Thoracic aorta (tissue), 2 donors: ENCODE measurements around the gene EPHA4. TPM values are rescaled to one million over a fixed set of nuclear protein-coding genes. Genes with fewer than 3 reads are reported as not detected.

ENCODE experiments used
- ATAC-seq: fragments of 150-250 bp; one replicate; pipeline ENCODE4 v1.8.0; 2017; ENCODE audit warnings: low read depth; ENCODE audit not compliant: insufficient number of reproducible peaks, low FRiP score
- DNase-seq: peaks from one replicate; pipeline ENCODE4 v3.0.0-alpha.2; 2020; ENCODE audit warnings: low spot score
- H3K27ac ChIP-seq, 2 donors: fragments of 200-600 bp; sonication (generic); 1 replicate in 1 of 2; 2 replicates in 1 of 2; pipeline ENCODE4 v1.5.1; 2016; ENCODE audit warnings: mild to moderate bottlenecking in 2 of 2, moderate library complexity in 2 of 2
- H3K27me3 ChIP-seq: fragments of 200-600 bp; sonication (generic); replicated peaks from 2 replicates; pipeline ENCODE4 v1.6.0; 2016; ENCODE audit warnings: mild to moderate bottlenecking; ENCODE audit not compliant: insufficient read depth
- H3K36me3 ChIP-seq: fragments of 200-600 bp; sonication (generic); one replicate; pipeline ENCODE4 v1.5.1; 2016
- H3K4me1 ChIP-seq, 2 donors: fragments of 200-600 bp; sonication (generic); 1 replicate in 1 of 2; 2 replicates in 1 of 2; pipeline versions ENCODE4 v1.5.1 to v1.6.0; 2016; ENCODE audit warnings: low read depth in 2 of 2, mild to moderate bottlenecking in 1 of 2; ENCODE audit not compliant: control insufficient read depth in 1 of 2
- H3K4me3 ChIP-seq: fragments of 200-600 bp; sonication (generic); 2 replicates; pipeline ENCODE4 v1.5.1; 2016; ENCODE audit warnings: mild to moderate bottlenecking
- H3K9me3 ChIP-seq: fragments of 200-600 bp; sonication (generic); 2 replicates; pipeline ENCODE4 v1.5.1; 2016
- total RNA-seq, 2 donors: library from RNA; depleted of rRNA; stranded (reverse); fragments of >200 nt; gene quantifications; one replicate each; pipeline versions ENCODE4 v1.1.0 to v1.2.3, GENCODE V29; 2016
- TF ChIP-seq, protein P1 (sequence below): fragments of 200-600 bp; sonication (generic); IDR thresholded peaks from one replicate; pipeline ENCODE4 v1.5.1; 2019; ENCODE audit warnings: antibody characterized with exemption

EPHA4 gene
- total RNA-seq, 2 donors from 2014 or later: 20.4 to 53.3 TPM

DNA sequence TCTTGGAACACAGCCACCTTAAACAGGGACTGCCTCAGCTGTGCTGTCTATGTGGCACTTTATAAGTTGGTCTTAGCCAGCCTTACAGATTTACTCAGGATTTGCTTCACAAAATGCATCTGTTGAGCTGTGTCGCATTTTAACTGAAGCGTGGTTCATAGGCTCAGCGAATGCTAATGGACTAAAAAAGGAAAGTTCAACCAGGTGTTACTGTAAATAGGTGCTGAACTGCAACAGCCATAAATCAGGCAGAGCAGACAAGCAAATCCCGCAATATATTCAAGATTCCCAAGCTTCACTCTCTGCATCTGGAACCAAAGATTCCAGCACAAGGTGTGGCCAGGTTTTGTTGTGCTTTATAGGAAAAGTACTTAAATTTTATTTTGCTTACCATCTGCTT lies 130.0 kb downstream of the EPHA4 start:
- no peak overlapping the region for H3K27ac ChIP-seq
- TF ChIP-seq, protein P1, sequence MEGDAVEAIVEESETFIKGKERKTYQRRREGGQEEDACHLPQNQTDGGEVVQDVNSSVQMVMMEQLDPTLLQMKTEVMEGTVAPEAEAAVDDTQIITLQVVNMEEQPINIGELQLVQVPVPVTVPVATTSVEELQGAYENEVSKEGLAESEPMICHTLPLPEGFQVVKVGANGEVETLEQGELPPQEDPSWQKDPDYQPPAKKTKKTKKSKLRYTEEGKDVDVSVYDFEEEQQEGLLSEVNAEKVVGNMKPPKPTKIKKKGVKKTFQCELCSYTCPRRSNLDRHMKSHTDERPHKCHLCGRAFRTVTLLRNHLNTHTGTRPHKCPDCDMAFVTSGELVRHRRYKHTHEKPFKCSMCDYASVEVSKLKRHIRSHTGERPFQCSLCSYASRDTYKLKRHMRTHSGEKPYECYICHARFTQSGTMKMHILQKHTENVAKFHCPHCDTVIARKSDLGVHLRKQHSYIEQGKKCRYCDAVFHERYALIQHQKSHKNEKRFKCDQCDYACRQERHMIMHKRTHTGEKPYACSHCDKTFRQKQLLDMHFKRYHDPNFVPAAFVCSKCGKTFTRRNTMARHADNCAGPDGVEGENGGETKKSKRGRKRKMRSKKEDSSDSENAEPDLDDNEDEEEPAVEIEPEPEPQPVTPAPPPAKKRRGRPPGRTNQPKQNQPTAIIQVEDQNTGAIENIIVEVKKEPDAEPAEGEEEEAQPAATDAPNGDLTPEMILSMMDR: no peak
- no peaks in the 10 kb centered on the region for H3K27me3 ChIP-seq
- peaks cover 4 to 28% of the 10 kb centered on the region in 2 donors for H3K4me1 ChIP-seq
- DNase-seq (no peak), ATAC-seq (no peak)
- no peak overlapping the region for H3K4me3 ChIP-seq
- no peaks in the 10 kb centered on the region for H3K9me3 ChIP-seq
- H3K36me3 ChIP-seq: peaks cover 16% of the 10 kb centered on the region

DNA sequence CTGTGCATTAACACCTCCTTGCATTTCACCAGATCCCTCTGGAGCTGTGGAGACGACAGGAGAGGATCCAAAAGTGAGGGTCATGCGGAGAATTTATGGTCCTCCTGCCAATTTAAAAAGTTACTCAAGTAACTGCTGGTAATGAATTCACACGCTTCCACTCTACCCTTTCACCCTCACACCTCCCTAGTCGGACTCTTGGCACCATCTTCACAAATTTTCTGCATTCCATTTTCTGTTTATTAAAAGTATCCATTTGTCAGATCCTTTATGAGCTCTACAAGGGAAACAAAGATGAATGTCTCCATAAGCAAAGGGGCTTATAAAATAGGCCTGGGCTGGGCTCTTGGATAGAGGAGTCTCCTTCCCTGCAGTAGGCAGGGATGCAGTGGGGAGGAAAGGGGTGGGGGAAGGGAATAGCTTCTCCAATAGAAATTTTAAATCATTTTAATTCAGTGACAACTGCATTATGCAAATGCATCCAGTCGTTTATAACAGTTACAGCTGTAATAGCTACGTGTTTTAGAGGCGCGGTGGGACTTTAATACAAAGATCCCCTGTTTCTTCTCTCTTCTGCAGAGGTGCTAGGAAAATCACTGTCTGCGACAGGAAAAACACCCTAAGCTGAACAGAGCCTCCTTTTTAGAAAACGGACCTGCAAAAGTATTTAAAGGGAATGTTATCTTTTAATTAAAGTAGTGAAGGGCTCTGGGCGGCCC lies 132.2 kb downstream of the EPHA4 start:
- Histone ChIP-seq H3K27ac (no peak overlapping the region), H3K36me3 (peaks cover 19% of the 10 kb centered on the region), H3K27me3 (no peaks in the 10 kb centered on the region), H3K4me1 (peaks cover 4 to 26% of the 10 kb centered on the region in 2 donors), H3K4me3 (no peak overlapping the region), H3K9me3 (no peaks in the 10 kb centered on the region)
- ATAC-seq: no peak
- no peak for DNase-seq
- TF ChIP-seq, protein P1: no peak

DNA sequence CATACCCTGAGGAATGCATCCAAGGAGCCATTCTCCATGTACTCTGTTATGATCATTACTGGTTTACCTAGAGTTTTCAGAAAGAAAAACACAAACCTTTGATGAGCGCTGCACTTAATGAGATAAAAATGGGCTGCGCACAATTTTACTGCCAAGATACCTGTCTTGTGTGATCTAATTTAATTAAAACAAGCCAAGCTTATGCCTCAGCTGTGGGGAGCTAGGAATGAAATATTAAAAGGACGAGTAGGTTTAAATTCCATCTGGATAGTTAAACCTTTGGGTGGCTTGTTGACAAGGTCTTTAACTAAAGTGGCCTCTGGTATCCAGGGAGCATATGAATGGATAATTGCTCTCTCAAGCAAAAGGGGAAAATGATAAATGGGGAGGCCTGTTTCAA lies 135.0 kb downstream of the EPHA4 start:
- Histone ChIP-seq H3K36me3 (peaks cover 15% of the 10 kb centered on the region), H3K9me3 (no peaks in the 10 kb centered on the region), H3K27ac (no peak overlapping the region), H3K27me3 (no peaks in the 10 kb centered on the region), H3K4me1 (peaks cover 0 to 9% of the 10 kb centered on the region in 2 donors), H3K4me3 (no peak overlapping the region)
- TF ChIP-seq, protein P1: no peak
- DNase-seq (no peak), ATAC-seq (no peak)

DNA sequence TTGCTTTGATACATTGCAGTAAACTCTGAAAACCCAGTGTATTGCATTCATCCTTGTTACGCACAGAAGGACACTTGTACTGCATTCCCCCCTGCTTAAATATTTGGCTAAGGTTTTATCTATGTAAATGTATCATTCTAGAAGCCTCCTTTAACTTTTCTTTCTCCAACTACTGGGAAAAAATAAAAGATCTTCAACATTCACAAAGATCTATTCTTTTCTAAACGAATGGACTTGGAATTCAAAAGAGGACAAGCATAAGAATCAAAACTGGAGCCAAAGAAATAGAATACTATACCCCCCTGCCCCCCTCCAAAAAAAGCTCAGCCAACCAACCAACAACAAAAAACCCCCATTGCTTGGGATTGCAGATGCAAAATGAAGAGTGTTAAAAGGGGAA lies 136.9 kb downstream of the EPHA4 start:
- no peak overlapping the region for H3K4me3 ChIP-seq
- no peaks in the 10 kb centered on the region for H3K9me3 ChIP-seq
- peaks cover 6% of the 10 kb centered on the region for H3K36me3 ChIP-seq
- no peak for DNase-seq
- no peak for ATAC-seq
- no peaks in the 10 kb centered on the region for H3K27me3 ChIP-seq
- TF ChIP-seq, protein P1: no peak
- peaks cover 0 to 12% of the 10 kb centered on the region in 2 donors for H3K4me1 ChIP-seq
- no peak overlapping the region for H3K27ac ChIP-seq

DNA sequence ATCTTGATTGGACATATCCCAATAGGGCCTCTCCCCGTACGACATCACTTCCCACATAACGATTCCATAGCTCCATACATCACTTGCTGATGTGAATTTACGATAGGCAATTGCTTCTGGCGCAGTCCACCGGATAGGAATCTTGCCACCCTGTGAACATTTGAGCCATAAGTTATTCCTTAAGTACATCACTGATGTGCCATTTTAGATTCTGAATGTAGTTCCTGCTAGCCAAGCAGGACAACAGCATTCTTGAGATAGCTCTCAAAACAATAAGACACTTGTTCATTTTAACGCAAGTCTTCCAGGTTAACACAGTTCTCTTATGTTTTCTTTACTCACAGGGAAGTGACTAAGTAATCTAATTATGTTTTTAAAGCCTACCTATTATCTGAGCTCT lies 138.0 kb downstream of the EPHA4 start:
- Histone ChIP-seq H3K36me3 (peaks cover 6% of the 10 kb centered on the region), H3K4me3 (no peak overlapping the region), H3K27me3 (no peaks in the 10 kb centered on the region), H3K4me1 (peaks cover 0 to 12% of the 10 kb centered on the region in 2 donors), H3K9me3 (no peaks in the 10 kb centered on the region), H3K27ac (no peak overlapping the region)
- DNase-seq: no peak
- no peak for ATAC-seq
- TF ChIP-seq, protein P1: no peak
